DMS53 (cell line): ENCODE data around the gene STRN3.

ENCODE experiments used
- DNase-seq: peaks from one replicate; lab custom pipeline; 2025; lab: John Stamatoyannopoulos, UW

STRN3 gene

DNA sequence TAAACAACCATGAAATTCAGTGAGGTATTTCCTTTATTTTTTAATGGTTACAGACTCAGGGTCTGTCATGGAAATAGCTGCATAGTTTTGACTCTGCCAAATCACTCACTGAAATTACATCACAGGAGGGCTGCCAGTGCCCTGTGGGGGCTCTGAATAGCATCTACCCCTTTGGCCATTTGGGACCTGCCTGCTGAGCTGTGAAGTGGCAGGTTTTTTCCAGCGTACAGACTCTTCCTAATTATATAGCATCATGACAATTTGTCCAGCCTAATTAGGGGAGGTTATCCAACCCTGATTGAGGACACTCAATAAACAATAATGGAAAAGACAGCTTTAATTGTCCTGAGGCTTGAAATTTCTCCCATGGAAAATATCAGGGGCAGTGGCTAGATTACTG is 153.6 kb downstream of the STRN3 start:
- DNase-seq: no peak

DNA sequence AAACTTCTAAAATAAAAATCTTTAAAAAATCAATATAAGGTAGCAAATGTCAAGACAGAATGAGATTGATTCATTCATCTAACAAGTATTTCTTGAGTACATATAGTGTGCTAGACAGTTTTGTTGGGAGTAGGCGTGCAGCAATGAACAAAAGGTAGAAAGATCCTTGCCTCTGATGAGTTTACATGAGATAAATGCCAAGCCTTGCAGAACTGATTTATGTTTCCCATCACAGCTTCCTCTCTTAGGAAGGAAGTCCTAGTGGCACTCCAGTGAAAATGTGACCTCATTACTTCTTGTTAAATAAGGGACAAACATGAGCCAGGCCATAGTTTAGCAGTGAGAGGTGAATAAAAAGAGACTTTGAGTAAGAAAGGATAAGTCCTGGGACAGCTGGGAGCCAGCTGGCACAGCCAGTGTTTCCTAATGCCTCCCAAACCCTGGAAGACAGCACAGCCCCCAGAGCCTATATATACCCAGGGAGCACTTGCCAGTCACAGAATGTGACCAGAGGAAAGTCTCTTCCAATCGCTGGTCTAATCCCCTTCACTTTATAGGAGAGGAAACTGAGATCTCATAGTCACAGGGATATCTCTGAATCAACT is 156.5 kb downstream of the STRN3 start:
- DNase-seq: no peak

DNA sequence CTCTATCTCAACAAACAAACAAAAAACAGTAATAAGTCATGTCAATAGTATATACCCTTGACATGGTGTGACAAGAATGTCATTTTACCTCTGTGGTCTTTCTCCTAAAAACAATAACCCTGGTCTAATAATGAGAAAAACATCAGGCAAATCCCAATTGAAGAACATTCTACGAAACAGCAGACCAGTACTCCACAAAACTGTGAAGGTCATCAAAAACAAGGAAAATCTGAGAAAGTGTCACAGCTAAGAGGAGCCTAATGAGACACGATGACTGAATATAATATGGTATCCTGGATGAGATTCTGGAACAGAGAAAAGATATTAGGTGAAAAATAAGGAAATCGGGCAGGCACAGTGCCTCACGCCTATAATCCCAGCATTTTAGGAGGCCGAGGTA is 157.4 kb downstream of the STRN3 start:
- DNase-seq: no peak

DNA sequence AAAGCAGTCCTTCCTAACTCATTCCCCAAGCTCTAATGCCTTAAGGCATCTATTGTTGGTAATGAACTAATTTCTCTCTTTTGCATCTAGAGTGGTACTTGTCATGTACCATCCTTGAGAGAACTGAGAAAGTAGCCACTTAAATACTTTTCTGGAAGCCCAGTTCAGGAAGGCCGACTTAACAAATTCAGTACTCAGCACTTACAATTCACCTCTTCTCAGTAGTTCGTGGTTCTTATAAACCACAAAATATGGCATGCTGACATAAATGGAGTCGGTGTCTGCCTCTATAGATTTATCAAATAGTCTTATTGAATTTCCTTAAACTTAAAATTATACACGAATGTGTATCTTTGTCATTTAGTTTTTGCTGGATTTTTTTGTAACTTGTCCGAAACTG is 161.2 kb downstream of the STRN3 start:
- DNase-seq: no peak

DNA sequence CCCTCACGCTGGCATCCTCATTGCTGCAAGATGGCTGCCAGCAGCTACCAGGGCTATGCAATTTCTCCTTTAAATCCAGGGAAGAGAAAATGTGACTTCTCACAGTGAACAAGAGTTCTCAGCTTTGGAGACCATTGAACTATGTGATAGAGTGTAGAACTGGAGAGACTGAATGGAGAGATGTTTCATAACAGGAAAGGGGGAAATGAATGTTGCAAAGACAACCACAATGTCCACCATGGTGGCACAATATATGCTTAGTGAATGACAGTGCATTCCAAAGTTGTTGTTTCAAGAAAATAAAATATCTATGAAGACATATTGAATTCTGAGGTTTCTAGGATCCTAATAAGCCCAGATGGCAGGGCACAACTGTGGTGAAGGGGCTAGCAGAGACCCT is 165.0 kb downstream of the STRN3 start:
- DNase-seq: no peak

DNA sequence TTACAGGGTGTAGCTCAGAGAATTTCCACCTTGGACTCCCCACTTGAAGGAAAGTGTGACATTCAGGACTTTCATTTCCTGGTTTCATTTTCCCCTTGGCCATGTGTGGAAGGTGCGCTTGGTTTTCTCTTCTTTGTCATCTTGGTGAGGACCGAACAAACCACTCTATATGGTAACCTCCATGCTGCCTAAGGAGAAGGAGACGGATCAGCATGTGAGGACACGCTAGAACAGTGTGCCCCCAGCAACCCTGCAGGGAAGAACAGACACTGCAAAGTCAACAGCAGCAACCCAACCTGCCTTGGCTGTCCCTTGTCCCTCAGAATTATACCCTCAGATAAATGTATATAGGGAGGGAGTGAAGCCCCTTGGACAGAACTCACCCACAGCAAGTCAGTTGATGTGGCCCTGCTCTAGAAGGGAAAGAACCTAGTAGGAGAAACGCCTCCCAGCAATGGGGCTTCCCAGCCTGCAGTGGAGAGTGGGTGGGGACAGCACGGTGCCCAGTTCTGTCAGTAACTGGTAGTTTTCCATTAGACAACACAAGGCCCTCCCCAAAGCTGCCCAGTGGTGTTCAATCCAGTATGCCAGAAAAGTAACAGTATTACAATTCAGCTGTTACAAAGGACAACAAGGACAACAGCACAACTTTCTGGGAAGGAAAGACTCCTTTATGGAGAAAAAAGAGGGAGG is 170.7 kb downstream of the STRN3 start:
- no peak for DNase-seq

DNA sequence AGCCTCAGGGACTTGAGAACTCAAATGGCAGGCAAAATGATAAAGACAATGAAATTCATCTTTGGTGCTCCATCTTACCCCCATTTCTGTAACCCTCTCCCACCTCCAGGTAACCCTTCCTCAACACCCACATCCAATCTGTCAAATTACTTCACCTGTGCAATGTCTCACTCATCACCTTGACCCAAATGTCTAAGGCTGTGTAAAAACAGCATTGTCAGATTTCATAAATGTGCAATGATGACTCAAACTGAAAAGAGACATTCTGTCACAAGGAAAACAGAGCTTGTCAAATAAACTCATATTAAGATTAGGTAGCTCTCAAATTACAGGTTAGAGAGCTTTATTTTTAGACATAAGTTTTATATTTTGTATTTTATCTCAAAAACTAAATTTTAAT is 171.7 kb downstream of the STRN3 start:
- no peak for DNase-seq

DNA sequence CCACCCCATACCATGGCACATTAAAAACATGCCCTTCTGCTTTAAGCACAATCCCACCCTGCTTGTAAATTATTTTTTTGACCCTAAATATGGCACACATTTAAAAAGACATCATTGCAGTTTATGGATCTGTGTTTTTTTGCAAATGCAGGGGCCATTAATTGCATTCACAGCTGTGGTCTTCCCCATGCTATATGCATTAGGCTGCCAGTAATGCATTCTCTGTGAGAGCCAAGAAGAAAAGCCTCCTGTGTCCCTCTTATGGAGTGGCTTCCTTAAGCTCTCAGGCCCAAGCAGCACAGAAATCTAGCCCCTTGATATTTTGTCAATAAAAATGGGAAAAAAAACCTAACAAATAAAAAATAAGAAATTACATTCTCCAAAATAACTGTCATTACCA is 172.2 kb downstream of the STRN3 start:
- no peak for DNase-seq

DNA sequence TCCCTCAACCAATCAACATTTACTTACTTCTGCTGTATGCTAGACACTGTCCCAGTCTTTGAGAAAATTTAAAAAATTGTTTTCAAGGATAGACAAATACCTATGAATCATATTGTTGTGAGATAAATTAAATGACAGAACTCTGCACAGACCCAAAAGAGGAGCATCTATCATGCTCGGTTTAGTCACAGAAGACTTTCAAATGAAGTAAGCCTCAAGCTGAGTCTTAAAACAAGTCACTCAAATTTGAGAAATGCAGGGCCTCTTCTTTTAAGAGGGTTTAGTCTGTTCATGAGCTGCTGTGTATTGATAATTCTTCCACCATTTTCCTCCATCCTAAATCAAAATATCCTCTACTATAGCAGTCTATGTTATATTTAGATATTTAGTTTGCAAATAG is 176.2 kb downstream of the STRN3 start:
- no peak for DNase-seq

DNA sequence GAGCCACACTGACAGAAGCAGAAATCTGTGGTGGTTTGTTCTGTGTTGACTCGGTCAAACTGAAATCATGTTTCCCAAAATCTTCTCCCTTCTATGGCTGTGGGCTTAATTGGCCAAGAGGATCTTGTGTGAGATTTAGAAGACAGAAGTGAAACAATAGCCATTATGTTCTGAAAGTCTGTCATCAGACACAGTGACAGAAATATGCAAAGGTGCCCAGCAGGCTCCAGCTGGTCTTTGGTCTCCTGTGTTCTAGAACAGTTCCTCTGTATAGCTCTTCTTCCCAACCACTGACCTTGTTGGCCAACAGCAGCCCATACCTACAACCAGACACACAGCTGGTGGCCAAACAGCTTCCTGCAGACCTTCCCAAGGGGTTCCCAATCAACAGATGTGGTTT is 176.8 kb downstream of the STRN3 start:
- no peak for DNase-seq

DNA sequence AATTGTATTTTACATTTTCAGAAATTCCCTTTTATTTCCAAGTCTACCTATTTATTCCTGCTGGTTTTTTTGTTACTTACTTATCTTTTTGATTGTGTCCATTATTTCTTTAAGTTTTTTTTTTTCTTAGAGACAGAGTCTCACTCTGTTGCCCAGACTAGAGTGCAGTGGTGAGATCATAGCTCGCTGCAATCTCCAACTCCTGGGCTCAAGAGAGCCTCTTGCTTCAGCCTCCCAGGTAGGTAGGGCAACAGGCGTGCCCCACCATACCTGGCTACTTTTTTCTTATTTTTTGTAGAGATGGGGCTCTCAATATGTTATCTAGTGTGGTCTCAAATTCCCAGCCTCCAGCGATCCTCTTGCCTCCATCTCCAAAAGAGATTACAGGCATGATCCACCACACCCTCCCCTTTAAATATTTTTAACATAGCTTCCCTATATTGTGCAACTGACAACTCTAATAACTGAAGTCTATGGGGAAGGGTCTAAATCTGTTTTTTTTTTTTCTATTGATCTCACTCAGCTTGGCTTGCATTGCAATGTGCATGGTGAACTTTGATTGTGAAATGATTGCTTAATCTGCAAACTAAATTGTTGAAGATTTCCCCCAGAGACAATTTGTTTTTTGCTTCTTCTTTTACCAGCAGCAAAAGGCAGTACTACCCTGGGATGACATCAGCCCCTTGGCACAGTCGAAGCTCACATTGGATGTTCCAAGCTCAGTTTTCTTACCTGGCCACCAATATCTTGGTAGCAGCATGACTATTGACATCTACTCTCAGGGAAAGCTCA is 177.5 kb downstream of the STRN3 start:
- DNase-seq: no peak
